ENCODE results near the gene CD8B2.
"Not testable (repeated sequence)": the region's sequence is repeated elsewhere in the genome, so short reads cannot be mapped to it uniquely, and the experiment has no call there.

- TF ChIP-seq EZH2phosphoT487 (IDR thresholded peaks at IDR 0.05; ENCODE audit: borderline replicate concordance, low read depth); YY1 (IDR thresholded peaks at IDR 0.05; ENCODE audit: low read depth); RAD21 (IDR thresholded peaks at IDR 0.05; ENCODE audit: low read length); CTCF (IDR thresholded peaks at IDR 0.05); TAF1 (IDR thresholded peaks at IDR 0.05; ENCODE audit: borderline replicate concordance, low read depth, low read length): not testable (repeated sequence)
Measured at GRCh38 chr2:106502351-106502750, 15.2 kb downstream of the CD8B2 start.

Data from SK-N-SH (cell line).